Measurements from ENCODE around the gene GCAT. TPM values are rescaled to one million over a fixed set of nuclear protein-coding genes. Genes with fewer than 3 reads are reported as not detected.

The GCAT gene
- total and polyA plus RNA-seq, 12 donors, result 26.7 to 63.0 (median 41.5) TPM

DNA sequence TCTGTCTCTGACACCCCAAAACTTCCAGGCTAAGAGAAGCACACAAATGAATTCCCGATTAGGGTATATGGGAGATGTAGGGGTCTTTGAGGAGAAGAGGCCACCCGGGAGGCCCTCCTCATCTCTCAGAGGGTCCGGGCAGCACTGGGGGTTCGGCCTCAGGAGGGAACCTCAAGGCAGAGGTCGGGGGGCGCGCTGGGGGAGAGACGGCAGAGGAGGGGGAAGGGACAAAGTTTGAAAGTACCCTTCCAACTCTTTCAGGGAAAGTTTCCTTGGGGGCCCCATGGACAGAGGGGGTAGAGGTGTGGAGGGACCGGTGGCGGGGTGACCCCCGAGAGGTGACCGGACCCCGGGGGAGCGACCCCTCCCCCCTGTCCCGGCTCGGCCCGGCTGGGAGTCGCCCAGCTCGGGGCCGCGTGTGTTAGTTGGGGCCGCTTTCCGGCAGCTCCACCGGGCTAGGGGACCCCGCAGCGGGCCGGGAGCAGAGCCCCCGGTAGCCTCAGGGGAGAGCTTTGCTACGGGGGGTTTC, 3.3 kb upstream of the GCAT start:
- TF ChIP-seq, protein P1, sequence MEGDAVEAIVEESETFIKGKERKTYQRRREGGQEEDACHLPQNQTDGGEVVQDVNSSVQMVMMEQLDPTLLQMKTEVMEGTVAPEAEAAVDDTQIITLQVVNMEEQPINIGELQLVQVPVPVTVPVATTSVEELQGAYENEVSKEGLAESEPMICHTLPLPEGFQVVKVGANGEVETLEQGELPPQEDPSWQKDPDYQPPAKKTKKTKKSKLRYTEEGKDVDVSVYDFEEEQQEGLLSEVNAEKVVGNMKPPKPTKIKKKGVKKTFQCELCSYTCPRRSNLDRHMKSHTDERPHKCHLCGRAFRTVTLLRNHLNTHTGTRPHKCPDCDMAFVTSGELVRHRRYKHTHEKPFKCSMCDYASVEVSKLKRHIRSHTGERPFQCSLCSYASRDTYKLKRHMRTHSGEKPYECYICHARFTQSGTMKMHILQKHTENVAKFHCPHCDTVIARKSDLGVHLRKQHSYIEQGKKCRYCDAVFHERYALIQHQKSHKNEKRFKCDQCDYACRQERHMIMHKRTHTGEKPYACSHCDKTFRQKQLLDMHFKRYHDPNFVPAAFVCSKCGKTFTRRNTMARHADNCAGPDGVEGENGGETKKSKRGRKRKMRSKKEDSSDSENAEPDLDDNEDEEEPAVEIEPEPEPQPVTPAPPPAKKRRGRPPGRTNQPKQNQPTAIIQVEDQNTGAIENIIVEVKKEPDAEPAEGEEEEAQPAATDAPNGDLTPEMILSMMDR (IDR thresholded peaks at IDR 0.05), result no peak
- Histone ChIP-seq H3K36me3 (no peaks in the 10 kb centered on the region), H3K27ac (peak overlapping the region; percentile 83 to 96 (median 92)), H3K4me3 (peak overlapping the region; percentile 54 to 85 (median 71)), H3K27me3 (peaks cover 0 to 34% (median 0%) of the 10 kb centered on the region in 7 donors), H3K9me3 (no peaks in the 10 kb centered on the region), H3K4me1 (peaks cover 8 to 67% (median 42%) of the 10 kb centered on the region in 9 donors)
- ATAC-seq (no peak), DNase-seq (no peak)
- WGBS, 2 donors, result 5% methylated on average over 29 of the region's 29 CpGs
- intact Hi-C loops (cut with DNase I), result loop anchor here in 3 of 10 donors (5.0 to 10.0 kb wide), 2 partner anchors 50 to 57 kb away; no protein-coding TSS in a partner anchor

DNA sequence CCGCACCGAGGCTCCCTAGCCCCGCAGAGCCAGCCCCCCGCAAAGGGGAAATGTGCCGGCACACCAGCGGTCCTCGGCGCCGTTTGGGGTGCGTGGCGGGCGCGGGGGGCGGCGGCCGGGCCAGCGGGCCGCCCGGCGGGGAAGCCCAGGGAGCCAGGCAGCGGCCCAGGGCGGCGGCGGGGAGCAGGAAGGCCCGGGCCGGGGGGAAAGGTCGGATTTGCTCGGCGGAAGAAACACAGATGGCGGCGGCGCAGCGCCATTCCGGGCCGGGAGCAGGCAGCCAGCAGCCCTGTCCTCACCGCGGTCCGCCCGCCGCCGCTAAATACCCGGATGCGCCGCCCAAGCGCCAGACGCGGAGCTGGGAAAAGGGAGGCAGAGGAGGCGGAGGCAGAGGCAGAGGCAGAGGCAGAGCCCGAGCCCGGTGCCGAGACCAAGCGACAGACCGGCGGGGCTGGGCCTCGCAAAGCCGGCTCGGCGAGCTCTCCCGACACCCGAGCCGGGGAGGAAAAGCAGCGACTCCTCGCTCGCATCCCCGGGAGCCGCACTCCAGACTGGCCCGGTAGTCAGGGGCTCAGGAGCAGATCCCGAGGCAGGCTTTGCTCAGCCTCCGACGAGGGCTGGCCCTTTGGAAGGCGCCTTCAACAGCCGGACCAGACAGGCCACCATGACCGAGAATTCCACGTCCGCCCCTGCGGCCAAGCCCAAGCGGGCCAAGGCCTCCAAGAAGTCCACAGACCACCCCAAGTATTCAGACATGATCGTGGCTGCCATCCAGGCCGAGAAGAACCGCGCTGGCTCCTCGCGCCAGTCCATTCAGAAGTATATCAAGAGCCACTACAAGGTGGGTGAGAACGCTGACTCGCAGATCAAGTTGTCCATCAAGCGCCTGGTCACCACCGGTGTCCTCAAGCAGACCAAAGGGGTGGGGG, 2.6 kb upstream of the GCAT start:
- peak overlapping the region; percentile 54 to 85 (median 71) for H3K4me3 ChIP-seq
- DNase-seq, result peak; percentile 93
- no peaks in the 10 kb centered on the region for H3K9me3 ChIP-seq
- peaks cover 0 to 34% (median 0%) of the 10 kb centered on the region in 7 donors for H3K27me3 ChIP-seq
- 1 to 2% methylated on average over 86 of the region's 87 CpGs for WGBS, 2 donors
- intact Hi-C loops (cut with DNase I), result loop anchor here in 4 of 10 donors (5.0 to 10.0 kb wide), 3 partner anchors 47 to 58 kb away; no protein-coding TSS in a partner anchor
- ATAC-seq, result peak; percentile 59 to 74 (median 68)
- TF ChIP-seq, protein P1 (IDR thresholded peaks at IDR 0.05), result no peak
- no peaks in the 10 kb centered on the region for H3K36me3 ChIP-seq
- peaks cover 8 to 67% (median 42%) of the 10 kb centered on the region in 9 donors for H3K4me1 ChIP-seq
- H3K27ac ChIP-seq, result peak overlapping the region; percentile 83 to 96 (median 92)

- Histone ChIP-seq H3K4me3 (peak overlapping the region; percentile 54 to 85 (median 71)), H3K36me3 (no peaks in the 10 kb centered on the region), H3K4me1 (peaks cover 8 to 67% (median 42%) of the 10 kb centered on the region in 9 donors), H3K9me3 (no peaks in the 10 kb centered on the region), H3K27me3 (peaks cover 0 to 34% (median 0%) of the 10 kb centered on the region in 7 donors), H3K27ac (peak overlapping the region; percentile 83 to 96 (median 92))
- intact Hi-C loops (cut with DNase I), result loop anchor here in 3 of 10 donors (5.0 to 10.0 kb wide), 2 partner anchors 46 to 51 kb away; no protein-coding TSS in a partner anchor
- TF ChIP-seq, protein P1 (IDR thresholded peaks at IDR 0.05), result no peak
- WGBS, 2 donors, result 18 to 27% methylated on average over 10 of the region's 10 CpGs
- no peak for ATAC-seq
- no peak for DNase-seq
These were observed 1.9 kb upstream of the GCAT start for GRCh38 chr22:37805810-37806277.
